Ascending aorta (tissue), 2 donors: Measurements from ENCODE around the gene MED25. TPM values are rescaled to one million over a fixed set of nuclear protein-coding genes. Genes with fewer than 3 reads are reported as not detected.

Experiments
- DNase-seq, 2 donors: peaks; one replicate each; pipeline ENCODE4 v3.0.0-alpha.2; 2019; ENCODE audit warnings: low spot score in 2 of 2
- H3K27ac ChIP-seq, 2 donors: fragments of 200-600 bp; sonication (generic); one replicate each; pipeline ENCODE4 v1.5.1; 2016 to 2017; ENCODE audit warnings: mild to moderate bottlenecking in 1 of 2
- H3K27me3 ChIP-seq: fragments of 200-600 bp; sonication (generic); one replicate; pipeline ENCODE4 v1.5.1; 2017
- H3K36me3 ChIP-seq, 2 donors: fragments of 200-600 bp; sonication (generic); one replicate each; pipeline ENCODE4 v1.5.1; 2016
- H3K4me1 ChIP-seq, 2 donors: fragments of 200-600 bp; sonication (generic); one replicate each; pipeline ENCODE4 v1.5.1; 2016 to 2017; ENCODE audit warnings: mild to moderate bottlenecking in 1 of 2
- H3K4me3 ChIP-seq, 2 donors: fragments of 200-600 bp; sonication (generic); one replicate each; pipeline ENCODE4 v1.5.1; 2016 to 2017; ENCODE audit warnings: mild to moderate bottlenecking in 1 of 2
- H3K9me3 ChIP-seq, 2 donors: fragments of 200-600 bp; sonication (generic); one replicate each; pipeline ENCODE4 v1.5.1; 2016
- CTCF ChIP-seq, 3 experiments: fragments of 200-600 bp in 2 of 3; fragments of 450-650 bp in 1 of 3; sonication (generic) in 2 of 3; IDR thresholded peaks; one replicate each; pipeline ENCODE4 v1.5.1; 2016 to 2019; ENCODE audit warnings: antibody characterized with exemption in 3 of 3, mild to moderate bottlenecking in 1 of 3, moderate library complexity in 1 of 3
- intact Hi-C: fragments of 100-400 bp; cut with DNase I; formaldehyde crosslinking; loops from one replicate; pipeline ENCODE4 v1.15.1; 2023
- total RNA-seq: library from RNA; depleted of rRNA; stranded (reverse); fragments of >200 nt; gene quantifications from one replicate; pipeline ENCODE4 v1.1.0, GENCODE V29; 2016

Gene MED25
- total RNA-seq, 1 donor from 2014 or later: 54.0 TPM

DNA sequence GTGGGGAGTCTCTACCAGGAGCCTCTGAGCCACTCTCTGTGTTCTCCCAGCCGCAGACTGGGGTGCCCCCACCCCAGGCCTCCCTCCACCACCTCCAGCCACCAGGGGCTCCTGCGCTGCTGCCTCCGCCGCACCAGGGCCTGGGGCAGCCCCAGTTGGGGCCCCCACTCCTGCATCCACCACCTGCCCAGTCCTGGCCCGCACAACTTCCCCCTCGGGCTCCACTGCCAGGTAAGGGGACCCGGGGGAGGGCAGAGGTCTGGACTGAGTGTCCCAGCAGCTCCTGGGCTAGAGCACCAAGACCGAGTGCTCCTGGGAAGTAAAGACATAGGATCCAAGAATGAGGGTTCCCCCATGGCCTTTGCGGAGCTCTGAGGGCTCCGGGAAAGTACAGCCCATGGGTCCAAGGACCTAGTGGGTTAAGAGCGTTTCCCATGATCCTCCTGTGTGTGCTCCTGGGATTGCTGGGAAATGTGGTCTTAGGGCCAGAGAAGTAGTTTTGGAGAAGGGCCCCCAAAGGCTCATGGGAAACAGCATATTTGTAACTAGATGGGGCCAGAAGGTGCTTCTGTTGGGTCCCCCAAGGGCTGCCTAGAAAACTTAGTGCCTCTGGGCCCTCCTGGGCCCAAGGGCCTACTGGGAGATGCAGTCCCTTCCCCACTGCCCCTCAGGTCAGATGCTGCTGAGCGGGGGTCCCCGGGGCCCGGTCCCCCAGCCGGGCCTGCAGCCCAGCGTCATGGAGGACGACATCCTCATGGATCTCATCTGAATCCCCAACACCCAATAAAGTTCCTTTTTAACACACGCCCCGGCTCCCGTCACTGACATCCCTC, 18.3 kb downstream of the MED25 start:
- DNase-seq: no peak
- Histone ChIP-seq H3K9me3 (no peaks in the 10 kb centered on the region), H3K27me3 (no peaks in the 10 kb centered on the region), H3K4me3 (no peak overlapping the region), H3K4me1 (no peaks in the 10 kb centered on the region), H3K36me3 (peaks cover 59 to 90% of the 10 kb centered on the region in 2 donors), H3K27ac (no peak overlapping the region)
- TF ChIP-seq CTCF (IDR thresholded peaks at IDR 0.05): no peak
- intact Hi-C loops: no loop called here

DNA sequence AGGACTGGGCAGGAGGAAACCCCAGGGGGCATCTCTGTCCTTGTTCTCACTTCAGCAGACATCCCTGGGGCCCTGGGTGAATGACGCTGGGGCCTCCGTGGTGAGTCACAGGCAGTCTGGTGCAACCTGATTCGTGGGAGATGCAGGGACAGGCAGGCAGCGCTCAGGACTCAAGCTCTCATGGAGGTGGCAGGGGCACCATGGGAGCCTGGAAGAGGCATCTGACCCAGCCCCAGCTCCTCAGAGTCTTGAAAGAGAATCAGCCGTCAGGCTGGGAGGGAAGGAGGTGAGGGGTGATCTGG, 18.9 kb downstream of the MED25 start:
- H3K36me3 ChIP-seq: peaks cover 54 to 84% of the 10 kb centered on the region in 2 donors
- no peaks in the 10 kb centered on the region for H3K27me3 ChIP-seq
- H3K4me1 ChIP-seq: no peaks in the 10 kb centered on the region
- intact Hi-C loops: no loop called here
- DNase-seq: no peak
- TF ChIP-seq CTCF (IDR thresholded peaks at IDR 0.05): no peak
- no peaks in the 10 kb centered on the region for H3K9me3 ChIP-seq
- H3K27ac ChIP-seq: no peak overlapping the region
- no peak overlapping the region for H3K4me3 ChIP-seq

DNA sequence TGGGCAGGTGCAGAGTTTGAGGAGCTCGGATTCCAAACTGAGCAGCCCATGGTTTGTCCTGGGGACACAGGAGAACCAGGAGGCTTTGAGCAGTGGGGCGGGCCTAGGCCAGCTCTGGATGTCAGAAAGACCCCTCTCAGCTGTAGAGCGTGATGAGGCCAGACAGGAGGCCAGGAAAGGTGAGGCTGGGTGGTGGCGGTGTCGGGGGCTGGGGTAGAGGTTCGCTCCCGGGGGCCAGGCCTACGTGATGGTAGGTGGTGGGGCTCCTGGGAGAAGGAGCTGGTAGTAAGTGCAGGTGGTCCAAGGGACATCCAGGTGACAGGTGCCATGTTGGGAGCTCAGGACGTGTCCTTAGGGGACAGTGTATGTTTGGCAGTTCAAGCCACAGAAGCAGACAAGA, 19.3 kb downstream of the MED25 start:
- intact Hi-C loops: no loop called here
- Histone ChIP-seq H3K4me1 (no peaks in the 10 kb centered on the region), H3K36me3 (peaks cover 50 to 79% of the 10 kb centered on the region in 2 donors)

GRCh38 chr19:49838885-49839588, 20.9 kb downstream of the MED25 start:
- H3K27me3 ChIP-seq: no peaks in the 10 kb centered on the region

More for the DNA sequence above, 19.3 kb downstream of the MED25 start:
- Histone ChIP-seq H3K9me3 (no peaks in the 10 kb centered on the region), H3K27ac (no peak overlapping the region), H3K27me3 (no peaks in the 10 kb centered on the region), H3K4me3 (no peak overlapping the region)
- no peak for TF ChIP-seq CTCF (IDR thresholded peaks at IDR 0.05)
- DNase-seq: no peak

DNA sequence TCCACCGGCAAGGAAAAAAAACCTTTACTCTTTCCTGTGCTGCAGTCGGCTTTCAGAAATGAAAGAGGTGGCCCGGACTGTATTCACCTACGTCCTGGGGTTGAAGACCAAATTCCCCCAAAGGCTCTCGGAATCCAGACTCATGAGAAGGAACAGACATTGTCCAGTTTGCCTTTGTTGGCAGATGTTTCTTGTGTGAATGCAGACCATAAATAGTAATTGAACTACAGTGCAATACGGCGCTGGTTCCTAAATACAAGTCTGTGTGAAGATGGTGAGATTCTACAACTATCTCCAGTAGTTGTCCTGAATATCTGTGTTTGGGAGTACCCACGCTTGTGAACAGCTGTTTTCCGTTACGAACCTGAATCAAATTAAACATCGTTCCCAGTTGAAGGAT, 21.6 kb downstream of the MED25 start:
- no peak for TF ChIP-seq CTCF (IDR thresholded peaks at IDR 0.05)
- intact Hi-C loops: no loop called here

More at GRCh38 chr19:49838885-49839588, 20.9 kb downstream of the MED25 start:
- TF ChIP-seq CTCF (IDR thresholded peaks at IDR 0.05): no peak
- intact Hi-C loops: no loop called here
- no peaks in the 10 kb centered on the region for H3K9me3 ChIP-seq
- H3K27ac ChIP-seq: no peak overlapping the region
- no peaks in the 10 kb centered on the region for H3K4me1 ChIP-seq
- DNase-seq: no peak
- peaks cover 35 to 64% of the 10 kb centered on the region in 2 donors for H3K36me3 ChIP-seq
- H3K4me3 ChIP-seq: no peak overlapping the region

More for the DNA sequence above, 21.6 kb downstream of the MED25 start:
- Histone ChIP-seq H3K36me3 (peaks cover 28 to 57% of the 10 kb centered on the region in 2 donors), H3K9me3 (no peaks in the 10 kb centered on the region), H3K4me3 (no peak overlapping the region), H3K4me1 (no peaks in the 10 kb centered on the region), H3K27me3 (no peaks in the 10 kb centered on the region), H3K27ac (no peak overlapping the region)
- no peak for DNase-seq
